ENCODE data around the gene CPM. TPM values are rescaled to one million over a fixed set of nuclear protein-coding genes. Genes with fewer than 3 reads are reported as not detected.

Gene CPM
- total RNA-seq, 1 donor from 2014 or later, result 2.2 TPM

DNA sequence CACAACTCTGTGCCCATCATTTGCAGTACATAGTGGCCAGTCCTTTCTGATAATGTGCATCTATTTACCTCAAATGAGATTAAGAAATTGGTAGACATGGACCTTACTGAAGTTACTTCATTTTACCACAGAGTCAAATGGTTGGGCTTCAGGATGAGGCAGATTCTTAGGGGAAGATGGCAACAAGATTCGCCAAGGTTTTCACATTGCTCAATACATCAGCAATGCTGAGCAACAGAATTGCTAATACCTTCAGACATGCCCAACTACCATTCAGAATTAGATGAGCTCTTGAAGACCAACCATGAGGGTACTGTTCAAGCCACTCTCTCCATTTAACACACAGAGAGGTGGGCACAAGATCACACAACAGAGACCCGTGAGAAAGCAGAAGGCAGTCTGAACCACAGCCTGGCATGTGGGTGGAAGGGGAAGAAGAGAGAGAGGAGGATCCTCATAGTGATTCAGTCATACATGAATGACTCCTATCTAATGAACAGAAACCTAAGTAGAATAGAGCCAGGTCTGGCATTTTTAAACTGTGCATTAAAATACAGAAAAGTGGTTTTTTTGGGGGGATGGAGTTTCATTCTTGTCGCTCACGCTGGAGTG, 28.5 kb downstream of the CPM start:
- Mint-ChIP-seq H3K4me3 (no peak overlapping the region), H3K36me3 (no peaks in the 10 kb centered on the region), H3K4me1 (peaks cover 2% of the 10 kb centered on the region), H3K27ac (no peak overlapping the region), H3K27me3 (ENCODE audit: low read depth) (no peaks in the 10 kb centered on the region), H3K9me3 (peaks cover 14% of the 10 kb centered on the region)
- TF ChIP-seq, protein P1, sequence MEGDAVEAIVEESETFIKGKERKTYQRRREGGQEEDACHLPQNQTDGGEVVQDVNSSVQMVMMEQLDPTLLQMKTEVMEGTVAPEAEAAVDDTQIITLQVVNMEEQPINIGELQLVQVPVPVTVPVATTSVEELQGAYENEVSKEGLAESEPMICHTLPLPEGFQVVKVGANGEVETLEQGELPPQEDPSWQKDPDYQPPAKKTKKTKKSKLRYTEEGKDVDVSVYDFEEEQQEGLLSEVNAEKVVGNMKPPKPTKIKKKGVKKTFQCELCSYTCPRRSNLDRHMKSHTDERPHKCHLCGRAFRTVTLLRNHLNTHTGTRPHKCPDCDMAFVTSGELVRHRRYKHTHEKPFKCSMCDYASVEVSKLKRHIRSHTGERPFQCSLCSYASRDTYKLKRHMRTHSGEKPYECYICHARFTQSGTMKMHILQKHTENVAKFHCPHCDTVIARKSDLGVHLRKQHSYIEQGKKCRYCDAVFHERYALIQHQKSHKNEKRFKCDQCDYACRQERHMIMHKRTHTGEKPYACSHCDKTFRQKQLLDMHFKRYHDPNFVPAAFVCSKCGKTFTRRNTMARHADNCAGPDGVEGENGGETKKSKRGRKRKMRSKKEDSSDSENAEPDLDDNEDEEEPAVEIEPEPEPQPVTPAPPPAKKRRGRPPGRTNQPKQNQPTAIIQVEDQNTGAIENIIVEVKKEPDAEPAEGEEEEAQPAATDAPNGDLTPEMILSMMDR (IDR thresholded peaks at IDR 0.05; ENCODE audit: unreplicated experiment), result no peak
- DNase-seq (ENCODE audit: low spot score in 2 of 2, unreplicated experiment in 2 of 2), result no peak

DNA sequence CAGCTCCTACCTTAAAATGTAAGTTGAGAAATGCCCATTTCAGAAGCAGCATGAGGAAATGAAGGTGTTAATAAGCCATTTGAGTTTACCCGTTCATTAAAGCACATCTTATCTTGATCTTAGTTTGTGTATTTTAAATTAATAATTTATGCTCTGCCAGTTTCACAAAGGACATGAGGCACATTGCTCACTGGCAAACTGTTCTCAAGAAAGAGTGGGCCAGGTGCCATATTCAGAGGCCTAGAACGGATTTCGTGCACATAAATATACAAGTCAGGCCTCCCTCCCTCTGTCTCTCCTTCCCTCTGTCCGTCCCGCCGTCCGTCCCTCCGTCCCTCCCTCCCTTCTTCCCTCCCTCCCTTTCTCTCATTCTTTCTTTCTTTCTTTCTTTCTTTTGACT, 29.5 kb downstream of the CPM start:
- Mint-ChIP-seq H3K27me3 (ENCODE audit: low read depth) (no peaks in the 10 kb centered on the region), H3K9me3 (peaks cover 13% of the 10 kb centered on the region), H3K4me3 (no peak overlapping the region), H3K36me3 (no peaks in the 10 kb centered on the region), H3K4me1 (peaks cover 2% of the 10 kb centered on the region), H3K27ac (no peak overlapping the region)
- TF ChIP-seq, protein P1 (IDR thresholded peaks at IDR 0.05; ENCODE audit: unreplicated experiment), result no peak
- no peak for DNase-seq (ENCODE audit: low spot score in 2 of 2, unreplicated experiment in 2 of 2)

DNA sequence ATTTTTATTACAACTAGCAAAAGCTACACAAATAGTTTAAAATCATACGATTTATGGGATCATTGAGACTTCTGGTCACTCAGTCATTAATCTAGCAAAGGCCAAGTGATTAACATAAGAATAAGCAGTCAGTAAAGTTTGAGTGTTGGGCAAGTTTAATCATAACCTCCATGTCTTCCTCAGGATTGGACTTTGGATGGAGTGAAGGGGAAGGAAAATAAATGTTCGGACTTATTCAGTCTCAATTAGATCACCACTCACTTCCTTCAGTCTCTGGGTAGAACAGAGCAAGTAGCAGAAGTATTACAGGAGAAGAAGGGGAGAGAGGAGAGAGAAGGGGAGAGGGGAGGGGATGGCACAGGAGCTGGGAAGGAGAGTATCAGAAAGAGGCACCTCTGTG, 31.4 kb downstream of the CPM start:
- no peak for DNase-seq (ENCODE audit: low spot score in 2 of 2, unreplicated experiment in 2 of 2)
- H3K9me3 Mint-ChIP-seq, result peaks cover 9% of the 10 kb centered on the region
- no peaks in the 10 kb centered on the region for H3K27me3 Mint-ChIP-seq (ENCODE audit: low read depth)
- TF ChIP-seq, protein P1 (IDR thresholded peaks at IDR 0.05; ENCODE audit: unreplicated experiment), result no peak
- no peak overlapping the region for H3K4me3 Mint-ChIP-seq
- H3K4me1 Mint-ChIP-seq, result peaks cover 3% of the 10 kb centered on the region
- H3K36me3 Mint-ChIP-seq, result no peaks in the 10 kb centered on the region
- H3K27ac Mint-ChIP-seq, result no peak overlapping the region

DNA sequence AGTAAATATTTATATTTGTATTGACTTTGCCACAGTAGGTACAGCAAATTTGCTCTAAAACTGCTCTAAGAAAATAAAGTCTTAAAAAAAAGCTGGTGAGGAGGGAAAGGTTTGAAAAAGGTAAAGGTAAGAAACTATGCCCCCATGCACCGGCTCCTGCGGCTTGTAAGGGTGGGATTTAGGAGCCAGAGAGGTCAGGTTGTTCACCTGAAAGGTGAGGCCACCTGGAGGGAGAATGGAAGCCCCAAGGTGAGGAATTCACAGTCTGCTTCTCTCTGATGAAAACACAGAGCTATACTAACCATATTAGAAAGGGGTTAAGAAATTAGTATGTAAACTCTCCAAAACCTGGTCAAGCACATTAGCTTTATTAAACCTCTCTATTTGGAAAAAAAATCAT, 31.8 kb downstream of the CPM start:
- no peak for DNase-seq (ENCODE audit: low spot score in 2 of 2, unreplicated experiment in 2 of 2)
- Mint-ChIP-seq H3K4me3 (no peak overlapping the region), H3K27me3 (ENCODE audit: low read depth) (no peaks in the 10 kb centered on the region), H3K9me3 (peaks cover 9% of the 10 kb centered on the region), H3K4me1 (peaks cover 3% of the 10 kb centered on the region), H3K36me3 (no peaks in the 10 kb centered on the region), H3K27ac (no peak overlapping the region)
- TF ChIP-seq, protein P1 (IDR thresholded peaks at IDR 0.05; ENCODE audit: unreplicated experiment), result no peak

DNA sequence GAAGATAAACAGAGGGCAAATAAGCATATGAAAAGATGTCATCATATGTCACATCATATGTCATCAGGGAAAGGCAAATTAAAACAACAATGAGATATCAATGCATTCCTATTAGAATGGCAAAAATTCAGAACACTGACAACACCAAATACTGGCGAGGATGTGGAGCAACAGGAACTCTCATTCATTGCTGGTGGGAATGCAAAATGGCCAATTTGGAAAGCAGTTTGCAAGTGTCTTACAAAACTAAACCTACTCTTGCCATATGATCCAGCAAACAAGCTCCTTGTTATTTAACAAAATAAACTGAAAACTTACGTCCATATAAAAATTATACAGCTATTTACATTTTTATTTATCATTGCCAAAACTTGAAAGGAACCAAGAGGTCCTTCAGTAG, 32.7 kb downstream of the CPM start:
- peaks cover 3% of the 10 kb centered on the region for H3K4me1 Mint-ChIP-seq
- no peak for DNase-seq (ENCODE audit: low spot score in 2 of 2, unreplicated experiment in 2 of 2)
- TF ChIP-seq, protein P1 (IDR thresholded peaks at IDR 0.05; ENCODE audit: unreplicated experiment), result no peak
- H3K9me3 Mint-ChIP-seq, result peaks cover 9% of the 10 kb centered on the region
- H3K4me3 Mint-ChIP-seq, result no peak overlapping the region
- no peaks in the 10 kb centered on the region for H3K36me3 Mint-ChIP-seq
- H3K27ac Mint-ChIP-seq, result no peak overlapping the region
- no peaks in the 10 kb centered on the region for H3K27me3 Mint-ChIP-seq (ENCODE audit: low read depth)
